Measurements from ENCODE around the gene PTCH1. TPM values are rescaled to one million over a fixed set of nuclear protein-coding genes. Genes with fewer than 3 reads are reported as not detected.

PTCH1 gene
- total and polyA plus RNA-seq, 8 donors = 3.9 to 53.3 (median 23.5) TPM

GRCh38 chr9:95496687-95497086 is 20.1 kb downstream of the PTCH1 start:
- Histone ChIP-seq H3K4me3 (no peak overlapping the region), H3K36me3 (peaks cover 0 to 14% (median 6%) of the 10 kb centered on the region in 4 donors), H3K27ac (peak overlapping the region in 4 of 5 donors; percentile 21 to 79 (median 29)), H3K27me3 (no peaks in the 10 kb centered on the region), H3K9me3 (no peaks in the 10 kb centered on the region), H3K4me1 (peaks cover 30 to 92% (median 45%) of the 10 kb centered on the region in 4 donors)
- DNase-seq = no peak
- 52 to 78% (median 75%) methylated on average over 2 of the region's 2 CpGs for WGBS, 5 donors
- no peak for TF ChIP-seq POLR2AphosphoS5 (IDR thresholded peaks at IDR 0.05)
- intact Hi-C loops (cut with DNase I; ENCODE audit: low total_unique reads) = no loop called here

GRCh38 chr9:95495961-95496360 is 20.8 kb downstream of the PTCH1 start:
- Histone ChIP-seq H3K36me3 (peaks cover 0 to 14% (median 6%) of the 10 kb centered on the region in 4 donors), H3K4me1 (peaks cover 29 to 93% (median 43%) of the 10 kb centered on the region in 4 donors), H3K27ac (peak overlapping the region in 4 of 5 donors; percentile 10 to 79 (median 66)), H3K27me3 (no peaks in the 10 kb centered on the region), H3K4me3 (no peak overlapping the region), H3K9me3 (no peaks in the 10 kb centered on the region)
- 73 to 83% (median 77%) methylated on average over 12 of the region's 12 CpGs for WGBS, 5 donors
- TF ChIP-seq POLR2AphosphoS5 (IDR thresholded peaks at IDR 0.05) (no peak), EP300 (IDR thresholded peaks at IDR 0.05) (no peak), POLR2A (IDR thresholded peaks at IDR 0.05) (no peak)
- TF ChIP-seq, protein P1, sequence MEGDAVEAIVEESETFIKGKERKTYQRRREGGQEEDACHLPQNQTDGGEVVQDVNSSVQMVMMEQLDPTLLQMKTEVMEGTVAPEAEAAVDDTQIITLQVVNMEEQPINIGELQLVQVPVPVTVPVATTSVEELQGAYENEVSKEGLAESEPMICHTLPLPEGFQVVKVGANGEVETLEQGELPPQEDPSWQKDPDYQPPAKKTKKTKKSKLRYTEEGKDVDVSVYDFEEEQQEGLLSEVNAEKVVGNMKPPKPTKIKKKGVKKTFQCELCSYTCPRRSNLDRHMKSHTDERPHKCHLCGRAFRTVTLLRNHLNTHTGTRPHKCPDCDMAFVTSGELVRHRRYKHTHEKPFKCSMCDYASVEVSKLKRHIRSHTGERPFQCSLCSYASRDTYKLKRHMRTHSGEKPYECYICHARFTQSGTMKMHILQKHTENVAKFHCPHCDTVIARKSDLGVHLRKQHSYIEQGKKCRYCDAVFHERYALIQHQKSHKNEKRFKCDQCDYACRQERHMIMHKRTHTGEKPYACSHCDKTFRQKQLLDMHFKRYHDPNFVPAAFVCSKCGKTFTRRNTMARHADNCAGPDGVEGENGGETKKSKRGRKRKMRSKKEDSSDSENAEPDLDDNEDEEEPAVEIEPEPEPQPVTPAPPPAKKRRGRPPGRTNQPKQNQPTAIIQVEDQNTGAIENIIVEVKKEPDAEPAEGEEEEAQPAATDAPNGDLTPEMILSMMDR (IDR thresholded peaks at IDR 0.05) = no peak
- no peak for DNase-seq
- intact Hi-C loops (cut with DNase I; ENCODE audit: low total_unique reads) = no loop called here

GRCh38 chr9:95495529-95495928 is 21.2 kb downstream of the PTCH1 start:
- no peaks in the 10 kb centered on the region for H3K27me3 ChIP-seq
- H3K4me1 ChIP-seq = peaks cover 29 to 90% (median 41%) of the 10 kb centered on the region in 4 donors
- H3K9me3 ChIP-seq = no peaks in the 10 kb centered on the region
- peak overlapping the region in 4 of 5 donors; percentile 10 to 79 (median 66) for H3K27ac ChIP-seq
- peaks cover 0 to 13% (median 6%) of the 10 kb centered on the region in 4 donors for H3K36me3 ChIP-seq
- no peak overlapping the region for H3K4me3 ChIP-seq
- 69 to 74% (median 73%) methylated on average over 3 of the region's 3 CpGs for WGBS, 5 donors
- TF ChIP-seq POLR2A (IDR thresholded peaks at IDR 0.05) (no peak), POLR2AphosphoS5 (IDR thresholded peaks at IDR 0.05) (no peak), EP300 (IDR thresholded peaks at IDR 0.05) (no peak)
- TF ChIP-seq, protein P1 (IDR thresholded peaks at IDR 0.05) = no peak
- intact Hi-C loops (cut with DNase I; ENCODE audit: low total_unique reads) = no loop called here
- no peak for DNase-seq

DNA sequence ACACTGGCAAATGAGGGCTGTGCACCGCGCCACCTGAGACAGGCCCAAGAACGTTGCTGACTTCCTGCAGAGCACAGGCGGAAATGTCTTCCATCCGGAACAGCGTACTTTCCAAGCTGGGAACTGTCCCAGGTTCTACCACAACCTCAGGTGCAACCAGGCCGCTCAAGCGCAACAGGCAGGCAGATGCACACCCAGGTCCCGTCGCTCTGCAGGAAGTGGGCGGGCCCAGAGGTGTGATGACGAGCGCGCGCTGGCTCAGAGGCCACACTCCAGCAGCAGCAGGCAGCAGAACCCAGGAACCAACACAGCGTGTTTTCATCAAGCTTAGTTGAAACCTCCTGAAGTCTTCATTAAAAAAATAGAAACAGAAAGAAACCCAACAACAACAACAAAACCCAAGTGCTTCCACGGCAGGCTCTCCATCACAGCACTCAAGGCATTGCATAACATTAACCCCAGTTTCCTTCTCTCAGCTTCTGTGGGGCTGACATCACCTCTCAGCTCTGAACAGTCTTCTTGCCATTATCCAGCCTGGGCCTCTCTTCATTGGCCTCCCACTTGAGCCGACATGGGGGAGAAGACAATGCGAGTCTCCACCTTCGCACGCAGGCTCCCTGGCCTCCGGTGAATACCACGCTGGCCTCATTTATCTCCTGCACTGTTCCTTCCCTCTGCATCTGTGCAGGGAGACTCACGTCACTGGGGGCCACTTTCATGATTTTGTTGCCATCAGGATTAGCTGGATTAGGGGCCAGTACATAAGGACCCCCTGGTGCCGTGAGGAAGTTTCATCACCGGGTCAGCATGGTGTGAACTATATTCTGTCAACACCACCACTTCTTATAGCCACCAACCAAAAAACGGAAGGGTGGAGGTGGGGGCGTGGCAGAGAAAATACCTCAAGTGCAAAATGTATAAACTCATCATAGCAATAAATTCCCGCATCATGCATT is 22.1 kb downstream of the PTCH1 start:
- intact Hi-C loops (cut with DNase I; ENCODE audit: low total_unique reads) = no loop called here
- WGBS, 5 donors = 66 to 68% (median 68%) methylated on average over 15 to 29 of the region's 29 CpGs
- Histone ChIP-seq H3K4me1 (peaks cover 24 to 82% (median 33%) of the 10 kb centered on the region in 4 donors), H3K27me3 (no peaks in the 10 kb centered on the region), H3K27ac (peak overlapping the region; percentile 22 to 79 (median 70)), H3K9me3 (no peaks in the 10 kb centered on the region), H3K36me3 (peaks cover 0 to 8% (median 6%) of the 10 kb centered on the region in 4 donors), H3K4me3 (peak overlapping the region in 1 of 4 donors; percentile 30)
- peak; percentile 58 to 85 for DNase-seq
- TF ChIP-seq POLR2AphosphoS5 (IDR thresholded peaks at IDR 0.05) = peak in 1 of 3 donors; percentile 14
- TF ChIP-seq, protein P1 (IDR thresholded peaks at IDR 0.05) = no peak
